HG03342 (cell line): ENCODE results near the gene PPM1D.
"Not testable (repeated sequence)": the region's sequence is repeated elsewhere in the genome, so short reads cannot be mapped to it uniquely, and the experiment has no call there.

Experiments
- ATAC-seq: cut with Tn5 transposase; IDR thresholded peaks from one replicate; pipeline ENCODE4 v1.9.1; 2021; ENCODE audit warnings: mild to moderate bottlenecking, moderate library complexity; ENCODE audit not compliant: unreplicated experiment

PPM1D gene

DNA sequence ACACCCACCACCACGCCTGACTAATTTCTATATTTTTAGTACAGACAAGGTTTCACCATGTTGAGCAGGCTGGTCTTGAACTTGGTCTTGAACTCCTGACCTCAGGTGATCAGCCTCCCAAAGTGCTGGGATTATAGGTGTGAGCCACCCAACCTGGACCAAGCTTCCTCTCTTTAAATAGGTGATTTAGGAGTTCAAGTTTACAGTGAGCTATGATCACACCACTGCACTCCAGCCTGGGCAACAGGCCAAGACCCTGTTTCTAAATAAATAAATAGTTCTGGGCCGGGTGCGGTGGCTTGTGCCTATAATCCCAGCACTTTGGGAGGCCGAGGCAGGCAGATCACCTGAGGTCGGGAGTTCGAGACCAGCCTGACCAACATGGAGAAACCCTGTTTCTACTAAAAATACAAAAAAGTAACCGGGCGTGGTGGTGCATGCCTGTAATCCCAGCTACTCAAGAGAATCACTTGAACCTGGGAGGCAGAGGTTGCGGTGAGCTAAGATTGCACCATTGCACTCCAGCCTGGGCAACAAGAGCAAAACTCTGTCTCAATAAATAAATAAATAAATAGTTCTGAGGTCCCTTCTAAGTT lies 6.5 kb upstream of the PPM1D start:
- not testable (repeated sequence) for ATAC-seq

DNA sequence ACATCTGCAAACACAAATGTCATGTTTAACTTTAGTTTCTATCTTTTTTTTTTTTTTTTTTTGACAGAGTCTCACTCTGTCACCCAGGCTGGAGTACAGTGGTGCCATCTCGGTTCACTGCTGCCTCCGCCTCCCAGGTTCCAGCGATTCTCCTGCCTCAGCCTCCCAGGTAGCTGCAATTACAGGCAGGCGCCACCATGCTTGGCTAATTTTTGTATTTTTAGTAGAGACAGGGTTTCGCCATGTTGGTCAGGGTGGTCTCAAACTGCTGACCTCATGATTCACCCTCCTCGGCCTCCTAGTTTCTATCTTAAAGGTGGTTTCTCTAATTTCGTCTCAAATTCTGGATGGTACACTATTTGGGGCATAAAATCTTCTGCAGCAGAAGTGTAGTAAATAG lies 5.8 kb upstream of the PPM1D start:
- not testable (repeated sequence) for ATAC-seq

DNA sequence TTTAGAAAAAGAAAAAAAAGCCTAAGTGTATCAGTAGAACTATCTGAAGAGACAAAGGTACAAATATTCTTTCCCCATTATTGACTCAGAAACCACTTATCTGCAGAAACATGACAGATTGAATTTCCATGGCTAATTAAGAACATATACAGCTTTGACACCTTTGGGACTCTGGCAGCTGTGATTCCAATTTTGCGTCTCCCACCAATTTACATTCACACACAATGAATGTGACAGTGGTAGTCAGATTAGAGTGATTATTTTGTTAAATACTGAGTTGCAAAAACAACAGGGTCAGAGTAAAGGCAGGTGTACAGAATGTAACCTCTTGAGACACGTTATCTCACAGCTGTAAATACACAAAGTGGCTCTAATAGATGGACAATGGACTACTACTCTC lies 5.3 kb upstream of the PPM1D start:
- ATAC-seq: no peak

DNA sequence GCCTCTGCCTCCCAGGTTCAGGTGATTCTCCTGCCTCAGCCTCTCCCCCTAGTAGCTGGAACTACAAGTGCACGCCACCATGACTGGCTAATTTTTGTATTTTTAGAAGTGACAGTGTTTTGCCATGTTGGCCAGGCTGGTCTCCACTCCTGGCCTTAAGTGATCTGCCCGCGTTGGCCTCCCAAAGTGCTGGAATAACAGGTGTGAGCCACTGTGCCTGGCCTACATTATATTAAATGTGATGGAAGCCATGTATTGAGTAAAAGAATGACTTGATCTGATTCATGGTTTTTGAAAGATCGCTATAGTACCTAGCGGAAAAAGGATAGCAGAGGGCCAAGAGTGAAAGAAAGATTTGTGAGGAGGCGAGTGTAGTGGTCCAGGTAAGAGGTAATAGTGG lies 2.7 kb upstream of the PPM1D start:
- no peak for ATAC-seq

DNA sequence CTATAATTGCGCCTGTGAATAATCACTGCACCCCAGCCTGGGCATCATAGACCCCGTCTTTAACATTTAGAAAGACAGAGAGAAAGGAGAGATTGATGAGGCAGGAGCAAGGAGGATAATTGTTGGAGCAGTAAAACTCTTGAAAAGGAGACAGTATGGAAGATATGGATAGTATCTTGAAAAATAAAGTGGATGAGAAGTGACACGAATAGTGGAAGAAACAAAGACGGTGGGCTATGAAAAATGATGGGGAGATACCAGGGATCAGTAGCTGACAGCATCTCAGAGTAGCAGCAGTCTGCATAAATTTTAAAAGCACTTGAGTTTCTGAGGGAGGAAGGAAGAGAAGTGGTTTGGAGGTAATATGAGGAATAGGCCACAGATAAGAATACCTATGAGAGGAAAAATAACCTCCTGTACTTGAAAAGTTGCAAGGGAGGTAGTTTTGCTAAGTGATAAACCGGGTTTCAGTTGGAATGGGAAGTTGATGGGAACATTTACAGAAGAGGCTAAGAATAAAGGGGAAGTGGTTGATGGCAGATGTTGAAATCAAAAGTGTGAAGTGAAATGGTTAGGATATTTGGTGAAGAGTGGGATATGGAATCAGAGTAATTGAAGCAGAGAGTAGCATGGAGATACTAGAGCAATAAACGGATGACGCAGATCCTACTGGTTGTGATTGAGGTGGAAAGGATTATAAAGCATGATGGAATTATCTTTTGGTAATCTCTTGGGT lies 1.8 kb upstream of the PPM1D start:
- no peak for ATAC-seq

DNA sequence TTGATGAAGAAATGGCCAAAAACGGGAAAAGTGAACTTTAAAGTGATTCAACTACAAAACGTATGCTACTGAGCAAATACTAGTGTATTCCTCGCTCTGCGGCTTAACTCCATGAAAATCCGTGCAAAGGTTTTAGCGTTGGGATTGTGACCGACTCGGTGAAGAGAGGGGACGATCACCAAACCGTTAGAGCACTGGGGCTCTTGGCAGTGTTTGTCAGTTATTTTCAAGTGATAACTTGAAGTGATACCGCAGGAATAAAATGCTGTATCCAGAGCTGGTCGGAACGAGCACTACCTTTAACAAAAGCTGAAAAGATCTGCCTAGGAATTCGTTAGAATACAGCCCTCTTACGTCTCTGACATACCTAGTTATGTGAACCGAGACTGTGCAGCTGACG lies 773 bp upstream of the PPM1D start:
- peak; percentile 2 for ATAC-seq

DNA sequence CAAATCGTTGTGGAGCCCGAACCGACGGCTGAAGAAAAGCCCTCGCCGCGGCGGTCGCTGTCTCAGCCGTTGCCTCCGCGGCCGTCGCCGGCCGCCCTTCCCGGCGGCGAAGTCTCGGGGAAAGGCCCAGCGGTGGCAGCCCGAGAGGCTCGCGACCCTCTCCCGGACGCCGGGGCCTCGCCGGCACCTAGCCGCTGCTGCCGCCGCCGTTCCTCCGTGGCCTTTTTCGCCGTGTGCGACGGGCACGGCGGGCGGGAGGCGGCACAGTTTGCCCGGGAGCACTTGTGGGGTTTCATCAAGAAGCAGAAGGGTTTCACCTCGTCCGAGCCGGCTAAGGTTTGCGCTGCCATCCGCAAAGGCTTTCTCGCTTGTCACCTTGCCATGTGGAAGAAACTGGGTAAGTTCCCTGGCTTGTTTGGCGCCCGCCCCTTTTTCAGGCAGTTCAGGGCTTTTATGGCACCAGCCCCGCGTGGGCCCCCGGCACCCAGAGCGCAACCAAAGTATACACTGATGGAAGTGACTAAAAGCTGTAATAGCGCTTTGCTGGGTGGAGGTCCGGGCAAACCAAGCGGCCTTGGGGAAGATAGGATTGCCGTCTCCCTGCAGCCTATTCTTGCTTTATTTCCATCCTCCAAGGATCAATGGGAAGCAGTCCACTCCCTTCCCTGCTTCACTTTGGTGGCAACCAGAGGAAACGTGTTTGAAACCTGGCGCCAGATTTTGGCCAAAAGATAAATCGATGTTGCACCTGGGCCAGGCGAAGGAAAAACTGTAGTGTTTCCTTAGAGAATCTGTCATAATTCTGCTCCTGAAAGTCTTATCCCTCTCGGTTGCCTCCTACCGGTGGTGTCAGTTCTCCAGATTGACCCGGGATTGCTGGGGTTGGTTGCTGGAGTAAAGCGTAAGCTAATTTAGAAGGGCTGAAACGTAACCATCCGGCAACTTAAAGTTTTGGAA lies 775 bp downstream of the PPM1D start:
- ATAC-seq: peak; percentile 26

DNA sequence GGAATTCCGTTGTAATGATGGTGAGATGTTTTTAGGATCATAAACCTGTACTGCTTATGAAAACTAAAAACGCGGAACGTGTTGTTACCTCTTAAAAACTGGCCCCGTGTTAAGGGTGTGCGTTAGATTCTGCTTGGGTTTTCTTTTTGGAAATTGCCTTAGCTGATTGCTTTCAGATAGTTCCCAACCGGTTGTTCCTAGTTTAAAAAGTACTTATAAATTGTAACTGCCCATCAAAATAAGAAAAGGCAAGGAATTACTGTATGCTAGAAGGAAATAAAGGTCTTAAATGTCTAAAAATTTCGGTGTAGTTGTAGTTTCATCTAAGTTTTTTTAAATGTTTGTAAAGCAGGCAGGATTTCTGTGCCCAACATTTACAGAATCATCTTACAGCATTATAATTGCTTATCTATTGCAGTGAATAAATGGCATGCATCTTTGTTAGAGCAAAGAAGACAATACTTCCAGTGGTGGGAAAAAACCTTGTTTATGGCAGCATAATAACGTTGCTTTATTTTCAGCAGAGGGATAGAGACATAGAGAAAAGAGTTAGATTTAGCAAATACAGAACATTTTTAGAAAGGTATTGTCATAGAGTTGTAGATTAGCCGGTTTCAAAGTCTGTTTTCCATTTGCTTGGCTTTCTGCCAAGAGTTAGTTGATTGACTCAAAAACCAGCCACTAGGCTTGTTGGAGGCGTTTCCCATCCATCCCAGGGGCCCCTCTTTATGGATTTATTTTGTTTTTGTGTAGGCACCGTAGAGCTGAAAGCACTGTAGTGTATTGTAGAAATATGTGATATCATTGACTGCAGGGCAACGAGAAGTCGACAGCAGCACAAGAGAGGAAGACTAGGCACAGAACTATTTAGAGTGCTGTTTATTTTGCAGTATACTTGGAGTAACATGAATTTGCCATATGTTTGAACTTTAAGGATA lies 1.7 kb downstream of the PPM1D start:
- ATAC-seq: no peak

DNA sequence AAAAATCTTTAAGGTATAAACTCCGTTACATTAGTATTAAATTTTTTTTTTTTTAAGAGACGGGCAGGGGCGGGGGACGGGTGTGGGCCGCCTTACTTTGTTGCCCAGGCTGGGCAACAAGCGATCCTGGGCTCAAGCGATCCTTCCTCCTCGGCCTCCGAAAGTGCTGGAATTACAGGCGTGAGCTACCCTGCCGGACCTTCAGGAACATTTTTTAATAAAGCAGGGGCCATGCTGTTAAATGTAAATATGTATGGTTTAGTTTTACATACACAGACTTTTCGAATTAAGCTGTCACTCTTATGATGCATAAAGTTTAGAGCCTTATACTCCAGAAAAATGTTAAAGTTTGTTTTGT lies 2.4 kb downstream of the PPM1D start:
- ATAC-seq: no peak

DNA sequence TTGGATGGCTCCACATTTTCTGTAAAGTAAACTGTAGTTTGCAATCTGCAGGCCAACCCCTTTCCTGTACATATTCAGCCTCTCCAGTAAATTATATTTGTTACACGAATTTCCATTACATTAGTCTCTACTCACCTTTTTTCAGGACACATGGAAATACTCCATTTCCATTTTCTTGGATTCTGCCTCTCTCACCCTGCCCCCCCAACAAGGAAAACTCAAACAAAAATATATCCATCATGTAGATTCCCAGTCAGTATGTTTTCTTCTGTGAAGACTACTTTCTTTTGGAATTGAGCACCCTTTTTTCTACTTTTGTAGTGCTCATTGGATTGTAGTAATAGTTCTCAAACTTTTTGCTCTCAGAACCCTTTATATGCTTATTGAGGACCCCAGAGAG lies 2.9 kb downstream of the PPM1D start:
- no peak for ATAC-seq

DNA sequence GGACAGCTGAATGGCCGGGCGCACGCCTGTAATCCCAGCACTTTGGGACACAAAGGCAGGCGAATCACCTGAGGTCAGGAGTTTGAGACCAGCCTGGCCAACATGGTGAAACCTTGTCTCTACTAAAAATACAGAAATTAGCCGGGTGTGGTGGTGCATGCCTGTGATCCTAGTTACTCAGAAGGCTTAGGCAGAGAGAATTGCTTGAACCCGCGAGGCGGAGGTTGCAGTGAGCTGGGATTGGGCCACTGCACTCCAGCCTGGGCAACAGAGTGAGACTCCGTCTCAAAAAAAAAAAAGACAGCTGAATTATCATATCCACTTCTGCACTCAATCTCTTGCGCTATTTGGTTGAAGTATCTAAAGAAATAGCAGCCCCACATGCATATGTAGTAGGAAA lies 3.5 kb downstream of the PPM1D start:
- not testable (repeated sequence) for ATAC-seq

DNA sequence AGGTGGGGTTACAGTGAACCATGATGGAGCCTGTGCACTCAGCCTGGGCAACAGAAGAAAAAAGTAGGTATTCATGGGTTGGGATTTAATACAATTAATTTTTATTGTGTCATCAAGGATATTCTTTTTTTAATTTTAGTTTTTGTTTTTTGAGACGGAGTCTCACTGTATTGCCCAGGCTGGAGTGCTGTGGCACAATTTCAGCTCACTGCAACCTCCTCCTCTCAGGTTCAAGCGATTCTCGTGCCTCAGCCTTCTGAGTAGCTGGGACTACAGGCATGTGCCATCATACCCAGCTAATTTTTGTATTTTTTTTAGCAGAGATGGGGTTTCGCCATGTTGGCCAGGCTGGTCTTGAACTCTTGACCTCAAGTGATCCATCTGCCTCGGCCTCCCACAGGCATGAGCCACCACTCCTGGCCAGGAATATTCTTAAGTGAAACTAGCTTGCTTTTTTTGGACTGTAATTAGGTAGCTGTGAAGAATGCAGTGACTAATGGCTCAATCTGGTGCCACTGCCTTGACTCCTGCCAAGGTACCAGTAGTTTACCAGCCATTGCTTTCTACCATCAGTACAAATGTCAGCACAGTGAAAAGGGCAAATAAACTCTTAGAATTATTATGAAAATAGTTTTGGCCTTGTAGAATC lies 4.8 kb downstream of the PPM1D start:
- ATAC-seq: no peak

DNA sequence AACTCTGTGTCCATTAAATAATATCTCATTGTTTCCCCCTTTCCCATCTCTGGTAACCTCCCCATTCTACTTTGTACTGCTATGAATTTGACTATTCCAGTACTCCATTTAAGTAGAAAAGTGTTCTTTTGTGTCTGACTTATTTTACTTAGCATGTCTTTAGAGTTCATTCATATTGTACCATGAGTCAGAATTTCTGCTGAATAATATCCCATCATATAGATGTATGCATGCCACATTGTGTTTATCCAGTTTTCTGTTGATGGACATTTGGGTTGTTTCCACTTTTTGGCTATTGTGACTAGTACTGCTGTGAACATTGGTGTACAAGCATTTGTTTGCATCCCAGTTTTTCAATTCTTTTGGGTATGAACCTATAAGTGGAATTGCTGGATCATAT lies 6.0 kb downstream of the PPM1D start:
- ATAC-seq: no peak

DNA sequence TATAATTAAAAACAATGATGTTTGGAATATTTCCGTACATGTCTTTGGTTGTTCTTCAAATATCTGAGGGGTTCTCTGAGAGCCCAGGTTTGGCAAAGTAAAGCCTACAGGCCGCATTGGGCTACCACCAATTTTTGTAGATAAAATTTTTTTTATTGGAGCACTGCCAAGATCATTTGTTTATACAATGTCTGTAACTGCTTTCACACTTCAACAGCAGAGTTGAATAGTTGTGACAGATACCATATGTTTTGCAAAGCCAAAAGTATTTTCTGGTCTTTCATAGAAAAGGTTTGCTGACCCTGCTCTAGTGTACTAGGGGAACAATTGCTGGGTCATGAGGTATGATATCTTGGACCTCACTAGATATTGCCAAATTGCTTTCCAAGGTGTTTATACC lies 10.5 kb downstream of the PPM1D start:
- no peak for ATAC-seq

DNA sequence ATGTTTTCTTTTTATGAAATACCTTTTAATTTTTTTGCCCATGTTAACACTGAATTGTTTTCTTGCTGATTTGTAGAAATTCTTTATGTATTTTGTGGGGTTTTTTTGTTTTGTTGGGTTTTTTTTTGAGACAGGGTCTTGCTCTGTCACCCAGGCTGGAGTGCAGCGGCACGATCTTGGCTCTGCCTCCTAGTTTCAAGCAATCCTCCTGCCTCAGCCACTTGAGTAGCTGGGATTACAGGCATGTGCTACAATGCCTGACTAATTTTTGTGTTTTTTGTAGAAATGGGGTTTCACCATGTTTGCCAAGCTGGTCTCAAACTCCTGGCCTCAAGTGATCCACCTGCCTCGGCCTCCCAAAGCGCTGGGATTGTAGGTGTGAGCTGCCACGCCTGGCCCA lies 11.3 kb downstream of the PPM1D start:
- ATAC-seq: not testable (repeated sequence)

DNA sequence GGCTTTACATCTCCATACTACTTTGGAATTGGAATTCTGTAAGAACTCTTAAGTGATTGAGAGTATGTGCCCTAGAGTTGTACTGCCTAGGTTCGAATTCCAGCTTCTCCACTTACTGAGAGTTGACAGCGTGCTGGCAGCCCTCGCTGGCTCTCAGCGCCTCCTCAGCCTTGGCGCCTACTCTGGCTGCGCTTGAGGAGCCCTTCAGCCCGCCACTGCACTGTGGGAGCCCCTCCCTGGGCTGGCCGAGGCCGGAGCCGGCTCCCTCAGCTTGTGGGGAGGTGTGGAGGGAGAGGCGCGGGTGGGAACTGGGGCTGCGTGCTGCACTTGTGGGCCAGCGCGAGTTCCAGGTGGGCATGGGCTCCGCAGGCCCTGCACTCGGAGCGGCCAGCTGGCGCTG lies 13.3 kb downstream of the PPM1D start:
- ATAC-seq: no peak

DNA sequence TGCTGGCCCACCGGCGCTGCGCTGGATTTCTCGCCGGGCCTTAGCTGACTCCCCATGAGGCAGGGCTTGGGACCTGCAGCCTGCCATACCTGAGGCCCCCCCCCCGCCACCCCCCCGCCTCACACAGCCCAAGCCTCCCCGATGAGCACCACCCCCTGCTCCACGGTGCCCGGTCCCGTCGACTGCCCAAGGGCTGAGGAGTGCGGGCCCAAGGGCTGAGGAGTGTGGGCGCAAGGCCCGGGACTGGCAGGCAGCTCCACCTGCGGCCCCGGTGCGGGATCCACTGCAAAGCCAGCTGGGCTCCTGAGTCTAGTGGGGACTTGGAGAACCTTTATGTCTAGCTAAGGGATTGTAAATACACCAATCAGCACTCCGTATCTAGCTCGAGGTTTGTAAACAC lies 13.8 kb downstream of the PPM1D start:
- not testable (repeated sequence) for ATAC-seq

DNA sequence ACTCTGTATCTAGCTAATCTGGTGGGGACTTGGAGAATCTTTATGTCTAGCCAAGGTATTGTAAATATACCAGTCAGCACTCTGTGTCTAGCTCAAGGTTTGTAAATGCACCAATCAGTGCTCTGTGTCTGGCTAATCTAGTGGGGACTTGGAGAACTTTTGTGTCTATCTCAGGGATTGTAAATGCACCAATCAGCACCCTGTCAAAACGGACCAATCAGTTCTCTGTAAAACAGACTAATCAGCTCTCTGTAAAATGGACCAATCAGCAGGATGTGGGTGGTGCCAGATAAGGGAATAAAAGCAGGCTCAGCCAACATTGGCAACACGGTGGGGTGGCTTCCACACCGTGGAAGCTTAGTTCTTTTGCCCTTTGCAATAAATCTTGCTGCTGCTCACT lies 14.3 kb downstream of the PPM1D start:
- not testable (repeated sequence) for ATAC-seq

DNA sequence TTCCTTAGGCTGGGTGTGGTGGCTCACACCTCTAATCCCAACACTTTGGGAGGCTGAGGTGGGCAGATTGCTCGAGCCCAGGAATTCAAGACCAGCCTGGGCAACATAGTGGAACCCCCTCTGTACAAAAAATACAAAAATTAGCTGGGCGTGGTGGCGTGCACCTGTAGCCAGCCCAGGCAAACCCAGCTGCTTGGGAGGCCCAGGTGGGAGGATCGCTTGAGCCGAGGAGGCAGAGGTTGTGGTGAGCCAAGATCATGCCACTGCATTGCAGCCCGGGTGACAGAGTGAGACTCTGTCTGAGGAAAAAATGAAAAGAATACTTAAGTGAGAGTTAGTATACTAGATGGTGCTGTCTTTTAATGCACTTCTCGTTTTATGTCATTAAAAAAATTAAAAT lies 15.1 kb downstream of the PPM1D start:
- ATAC-seq: no peak

DNA sequence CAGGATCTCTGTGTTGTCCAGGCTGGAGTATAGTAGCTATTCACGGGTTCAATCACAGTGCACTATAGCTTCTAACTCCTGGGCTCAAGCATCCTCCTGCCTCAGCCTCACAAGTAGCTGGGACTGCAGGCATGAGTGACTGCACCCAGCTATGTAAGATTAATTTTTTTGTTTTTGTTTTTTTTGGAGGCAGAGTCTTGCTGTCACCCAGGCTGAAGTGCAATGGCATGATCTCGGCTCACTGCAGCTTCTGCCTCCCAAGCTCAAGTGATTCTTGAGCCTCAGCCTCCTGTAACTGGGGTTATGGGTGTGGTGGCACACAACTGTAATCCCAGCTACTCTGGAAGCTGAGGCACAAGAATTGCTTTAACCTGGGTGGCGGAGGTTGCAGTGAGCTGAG lies 15.8 kb downstream of the PPM1D start:
- ATAC-seq: no peak
